A549 (cell line): ENCODE results near the gene STX8. TPM values are rescaled to one million over a fixed set of nuclear protein-coding genes. Genes with fewer than 3 reads are reported as not detected.

Experiments
- ATAC-seq, 2 experiments: fragments of 200-7000 bp in 1 of 2; fragments of >200 bp in 1 of 2; cut with Nextera tagmentation in 1 of 2; cut with Tn5 transposase in 1 of 2; 3 replicates each; pipeline versions ENCODE4 v1.8.0 to v1.9.1; 2018 to 2020; ENCODE audit warnings: mild to moderate bottlenecking in 1 of 2, moderate library complexity in 1 of 2
- CTCF ChIA-PET: fragments of 300-600 bp; sonication (Branson Sonifier 250); formaldehyde crosslinking; extraction: SDS; loops from one replicate; lab custom pipeline; 2021; ENCODE audit warnings: antibody characterized with exemption, inconsistent platforms; lab: Yijun Ruan, JAX
- POLR2A ChIA-PET: fragments of 350-600 bp; formaldehyde crosslinking; extraction: SDS; loops from one replicate; lab custom pipeline; 2021; ENCODE audit warnings: antibody characterized with exemption, inconsistent platforms; lab: Yijun Ruan, JAX
- DNase-seq, 2 experiments: peaks; one replicate each; pipeline versions ENCODE4 v3.0.0 to v3.0.0-alpha.2; 2011 to 2016; ENCODE audit warnings: low read depth in 1 of 2, low spot score in 1 of 2
- FAIRE-seq: peaks from 2 replicates; lab custom pipeline; 2011; peaks lifted over from hg19 to GRCh38; lab: Jason Lieb, UNC
- H3K27ac ChIP-seq, 2 experiments: fragments of >200 bp; sonication (Bioruptor Twin); formaldehyde crosslinking; 3 replicates each; pipeline ENCODE4 v1.5.1; 2016 to 2017
- H3K4me1 ChIP-seq: fragments of >200 bp; sonication (Bioruptor Twin); formaldehyde crosslinking; 3 replicates; pipeline ENCODE4 v1.6.1; 2016
- H3K4me2 ChIP-seq: fragments of >200 bp; sonication (Bioruptor Twin); formaldehyde crosslinking; 3 replicates; pipeline ENCODE4 v1.6.1; 2016
- H3K4me3 ChIP-seq: fragments of >200 bp; sonication (Bioruptor Twin); formaldehyde crosslinking; 3 replicates; pipeline ENCODE4 v1.5.1; 2016
- H3K9me3 ChIP-seq: fragments of >200 bp; sonication (Bioruptor Twin); formaldehyde crosslinking; 3 replicates; pipeline ENCODE4 v1.6.1; 2016
- CBX2 ChIP-seq: fragments of 200-600 bp; sonication (generic); IDR thresholded peaks from 2 replicates; pipeline ENCODE4 v1.6.1; 2016; ENCODE audit warnings: low read depth, mild to moderate bottlenecking, borderline replicate concordance
- CBX8 ChIP-seq: fragments of 200-600 bp; sonication (generic); IDR thresholded peaks from 2 replicates; pipeline ENCODE4 v1.6.1; 2016
- CHD2 ChIP-seq: fragments of 150-350 bp; IDR thresholded peaks from 2 replicates; pipeline ENCODE4 v1.6.1; 2014; ENCODE audit warnings: low read length; ENCODE audit not compliant: partially characterized antibody
- EHF ChIP-seq: fragments of 250-450 bp; sonication (Bioruptor Pico); IDR thresholded peaks from 2 replicates; pipeline ENCODE4 v1.5.0; 2020; ENCODE audit warnings: mild to moderate bottlenecking
- EHMT2 ChIP-seq: fragments of 200-600 bp; sonication (generic); IDR thresholded peaks from 2 replicates; pipeline ENCODE4 v1.6.1; 2016; ENCODE audit warnings: antibody characterized with exemption, low read depth, mild to moderate bottlenecking, moderate library complexity
- EP300 ChIP-seq, 2 experiments: fragments of >200 bp; sonication (Bioruptor Twin); formaldehyde crosslinking; IDR thresholded peaks; 2 replicates in 1 of 2; 3 replicates in 1 of 2; pipeline ENCODE4 v1.6.1; 2016 to 2017
- FOSL2 ChIP-seq, 2 experiments: fragments of 450-650 bp in 1 of 2; fragments of >200 bp in 1 of 2; sonication (Bioruptor Twin) in 1 of 2; formaldehyde crosslinking; IDR thresholded peaks; 2 replicates each; pipeline versions ENCODE4 v1.5.0 to v1.6.1; 2016 to 2020; ENCODE audit warnings: mild to moderate bottlenecking in 1 of 2, moderate library complexity in 1 of 2
- HDAC2 ChIP-seq: fragments of 200-600 bp; sonication (generic); IDR thresholded peaks from 2 replicates; pipeline ENCODE4 v1.6.1; 2016
- HEYL ChIP-seq: fragments of 250-450 bp; sonication (Bioruptor Pico); IDR thresholded peaks from 2 replicates; pipeline ENCODE4 v1.8.0; 2021; ENCODE audit warnings: mild to moderate bottlenecking, moderate library complexity
- HOXA7 ChIP-seq: fragments of 250-450 bp; sonication (Bioruptor Pico); IDR thresholded peaks from 2 replicates; pipeline ENCODE4 v1.5.0; 2020; ENCODE audit warnings: mild to moderate bottlenecking, moderate library complexity
- HOXB5 ChIP-seq: fragments of 250-450 bp; sonication (Bioruptor Pico); IDR thresholded peaks from 2 replicates; pipeline ENCODE4 v1.5.0; 2020; ENCODE audit warnings: mild to moderate bottlenecking, moderate library complexity
- JUN ChIP-seq, 2 experiments: fragments of >200 bp; sonication (Bioruptor Twin); formaldehyde crosslinking; IDR thresholded peaks; 2 replicates in 1 of 2; 3 replicates in 1 of 2; pipeline ENCODE4 v1.6.1; 2016 to 2017
- JUNB ChIP-seq: fragments of >200 bp; sonication (Bioruptor Twin); formaldehyde crosslinking; IDR thresholded peaks from 2 replicates; pipeline ENCODE4 v1.6.1; 2016
- KDM5A ChIP-seq: fragments of 200-600 bp; sonication (generic); IDR thresholded peaks from 2 replicates; pipeline ENCODE4 v1.6.1; 2016; ENCODE audit warnings: antibody characterized with exemption, mild to moderate bottlenecking
- MAFK ChIP-seq: fragments of 450-650 bp; IDR thresholded peaks from 2 replicates; pipeline ENCODE4 v1.6.1; 2014; ENCODE audit not compliant: partially characterized antibody
- MYC ChIP-seq: IDR thresholded peaks from 2 replicates; pipeline ENCODE4 v1.6.1; 2012; ENCODE audit warnings: mild to moderate bottlenecking, inconsistent platforms, low read length, improper control_type of control experiment, borderline replicate concordance
- NFE2L2 ChIP-seq: fragments of 150-350 bp; conservative IDR thresholded peaks from 2 replicates; pipeline ENCODE4 v1.6.1; 2014; ENCODE audit warnings: low read length
- NPAS2 ChIP-seq: fragments of 250-450 bp; sonication (Bioruptor Pico); IDR thresholded peaks from 2 replicates; pipeline ENCODE4 v1.8.0; 2022; ENCODE audit warnings: mild to moderate bottlenecking, moderate library complexity, borderline replicate concordance
- NR3C1 ChIP-seq: fragments of >200 bp; sonication (Bioruptor Twin); formaldehyde crosslinking; IDR thresholded peaks from 3 replicates; pipeline ENCODE4 v1.6.1; 2017
- SREBF2 ChIP-seq: fragments of 450-650 bp; IDR thresholded peaks from 2 replicates; pipeline ENCODE4 v1.6.1; 2014; ENCODE audit warnings: mild to moderate bottlenecking, moderate library complexity
- ZNF302 ChIP-seq: fragments of 250-450 bp; sonication (Bioruptor Pico); IDR thresholded peaks from 2 replicates; pipeline ENCODE4 v1.9.0; 2021; ENCODE audit warnings: inconsistent platforms, mild to moderate bottlenecking, moderate library complexity
- WGBS: methylation state at CpG from one replicate; pipeline ENCODE4 v1.1.6; 2017; ENCODE audit errors: missing lambda C conversion rate; 5-methylcytosine and 5-hydroxymethylcytosine counted together
- polyA plus RNA-seq, 4 experiments: library from polyadenylated mRNA; depleted of rRNA in 3 of 4; stranded (reverse); fragments of >200 nt; fragmentation: RNase III in 1 of 4; extraction: RNeasy Plus Mini Kit Qiagen cat#74134 plus additional on column Dnase treatment in 1 of 4; gene quantifications; 2 replicates in 3 of 4; 3 replicates in 1 of 4; pipeline ENCODE4 v1.2.3, GENCODE V29; 2011 to 2017
- TF ChIP-seq, protein P1 (sequence below): fragments of 150-350 bp; IDR thresholded peaks from 2 replicates; pipeline ENCODE4 v1.6.1; 2014; ENCODE audit warnings: low read depth, mild to moderate bottlenecking, low read length
- TF ChIP-seq, protein P2 (sequence below): fragments of 200-600 bp; sonication (generic); IDR thresholded peaks from 2 replicates; pipeline ENCODE4 v1.6.1; 2016; ENCODE audit warnings: antibody characterized with exemption, mild to moderate bottlenecking, moderate library complexity
- TF ChIP-seq, protein P3 (sequence below): fragments of 250-450 bp; sonication (Bioruptor Pico); IDR thresholded peaks from 2 replicates; pipeline ENCODE4 v1.5.0; 2020; ENCODE audit warnings: low read depth, mild to moderate bottlenecking, moderate library complexity
- TF ChIP-seq, protein P4 (sequence below): fragments of >200 bp; sonication (Bioruptor Twin); formaldehyde crosslinking; IDR thresholded peaks from 3 replicates; pipeline ENCODE4 v1.6.1; 2016
- TF ChIP-seq, protein P5 (sequence below): IDR thresholded peaks from 2 replicates; pipeline ENCODE4 v1.6.1; 2012

Gene STX8
- polyA plus RNA-seq, 2 of the 4 experiments (the other 2 are of a cell fraction), result 93.6 to 168 TPM

DNA sequence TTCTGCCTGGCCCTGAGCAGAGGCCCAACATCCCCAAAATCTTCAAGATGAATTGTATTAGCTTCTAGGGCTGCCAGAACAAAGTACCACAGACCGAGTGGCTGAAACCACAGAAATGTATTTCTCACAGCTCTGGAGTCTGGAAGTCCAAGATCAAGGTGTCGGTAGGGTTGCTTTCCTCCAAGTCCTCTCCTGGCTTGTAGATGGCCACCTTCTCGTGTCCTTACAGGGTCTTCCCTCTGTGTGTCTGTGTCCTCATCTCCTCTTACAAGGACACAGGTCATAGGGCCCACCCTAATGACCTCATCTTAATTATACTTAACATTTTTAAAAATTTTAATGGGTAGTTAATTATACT lies 338.6 kb downstream of the STX8 start:
- TF ChIP-seq NPAS2, result no peak
- TF ChIP-seq HDAC2, result no peak
- TF ChIP-seq CHD2, result no peak
- TF ChIP-seq HEYL (CRISPR knock-in tag), result no peak
- TF ChIP-seq, protein P1, sequence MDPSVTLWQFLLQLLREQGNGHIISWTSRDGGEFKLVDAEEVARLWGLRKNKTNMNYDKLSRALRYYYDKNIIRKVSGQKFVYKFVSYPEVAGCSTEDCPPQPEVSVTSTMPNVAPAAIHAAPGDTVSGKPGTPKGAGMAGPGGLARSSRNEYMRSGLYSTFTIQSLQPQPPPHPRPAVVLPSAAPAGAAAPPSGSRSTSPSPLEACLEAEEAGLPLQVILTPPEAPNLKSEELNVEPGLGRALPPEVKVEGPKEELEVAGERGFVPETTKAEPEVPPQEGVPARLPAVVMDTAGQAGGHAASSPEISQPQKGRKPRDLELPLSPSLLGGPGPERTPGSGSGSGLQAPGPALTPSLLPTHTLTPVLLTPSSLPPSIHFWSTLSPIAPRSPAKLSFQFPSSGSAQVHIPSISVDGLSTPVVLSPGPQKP, result no peak
- no peak for TF ChIP-seq HOXB5 (CRISPR knock-in tag)
- no peak for TF ChIP-seq JUNB
- TF ChIP-seq NFE2L2, result no peak
- no peak for TF ChIP-seq EHF (CRISPR knock-in tag)
- no peak for TF ChIP-seq CBX8
- no peak for TF ChIP-seq EP300 (IDR thresholded peaks at IDR 0.05)
- TF ChIP-seq, protein P2, sequence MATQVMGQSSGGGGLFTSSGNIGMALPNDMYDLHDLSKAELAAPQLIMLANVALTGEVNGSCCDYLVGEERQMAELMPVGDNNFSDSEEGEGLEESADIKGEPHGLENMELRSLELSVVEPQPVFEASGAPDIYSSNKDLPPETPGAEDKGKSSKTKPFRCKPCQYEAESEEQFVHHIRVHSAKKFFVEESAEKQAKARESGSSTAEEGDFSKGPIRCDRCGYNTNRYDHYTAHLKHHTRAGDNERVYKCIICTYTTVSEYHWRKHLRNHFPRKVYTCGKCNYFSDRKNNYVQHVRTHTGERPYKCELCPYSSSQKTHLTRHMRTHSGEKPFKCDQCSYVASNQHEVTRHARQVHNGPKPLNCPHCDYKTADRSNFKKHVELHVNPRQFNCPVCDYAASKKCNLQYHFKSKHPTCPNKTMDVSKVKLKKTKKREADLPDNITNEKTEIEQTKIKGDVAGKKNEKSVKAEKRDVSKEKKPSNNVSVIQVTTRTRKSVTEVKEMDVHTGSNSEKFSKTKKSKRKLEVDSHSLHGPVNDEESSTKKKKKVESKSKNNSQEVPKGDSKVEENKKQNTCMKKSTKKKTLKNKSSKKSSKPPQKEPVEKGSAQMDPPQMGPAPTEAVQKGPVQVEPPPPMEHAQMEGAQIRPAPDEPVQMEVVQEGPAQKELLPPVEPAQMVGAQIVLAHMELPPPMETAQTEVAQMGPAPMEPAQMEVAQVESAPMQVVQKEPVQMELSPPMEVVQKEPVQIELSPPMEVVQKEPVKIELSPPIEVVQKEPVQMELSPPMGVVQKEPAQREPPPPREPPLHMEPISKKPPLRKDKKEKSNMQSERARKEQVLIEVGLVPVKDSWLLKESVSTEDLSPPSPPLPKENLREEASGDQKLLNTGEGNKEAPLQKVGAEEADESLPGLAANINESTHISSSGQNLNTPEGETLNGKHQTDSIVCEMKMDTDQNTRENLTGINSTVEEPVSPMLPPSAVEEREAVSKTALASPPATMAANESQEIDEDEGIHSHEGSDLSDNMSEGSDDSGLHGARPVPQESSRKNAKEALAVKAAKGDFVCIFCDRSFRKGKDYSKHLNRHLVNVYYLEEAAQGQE, result no peak
- TF ChIP-seq MAFK, result no peak
- TF ChIP-seq SREBF2, result no peak
- TF ChIP-seq JUN (IDR thresholded peaks at IDR 0.05), result no peak
- no peak for TF ChIP-seq FOSL2 (IDR thresholded peaks at IDR 0.05)
- no peak for TF ChIP-seq FOSL2 (CRISPR knock-in tag; IDR thresholded peaks at IDR 0.05)
- no peak for TF ChIP-seq HOXA7
- TF ChIP-seq CBX2, result no peak
- no peak for TF ChIP-seq ZNF302 (CRISPR knock-in tag)
- H3K4me2 ChIP-seq, result no peak overlapping the region
- no peak overlapping the region for H3K4me3 ChIP-seq
- 70% methylated on average over 3 of the region's 3 CpGs for WGBS
- peaks cover 14% of the 10 kb centered on the region; the same call in 2 of the 3 replicates for H3K4me1 ChIP-seq
- ChIA-PET POLR2A (no interaction called here), CTCF (no interaction called here)
- no peak for FAIRE-seq
- no peaks in the 10 kb centered on the region for H3K9me3 ChIP-seq
- no peak overlapping the region for H3K27ac ChIP-seq
- ATAC-seq, result no peak
- DNase-seq, result no peak

DNA sequence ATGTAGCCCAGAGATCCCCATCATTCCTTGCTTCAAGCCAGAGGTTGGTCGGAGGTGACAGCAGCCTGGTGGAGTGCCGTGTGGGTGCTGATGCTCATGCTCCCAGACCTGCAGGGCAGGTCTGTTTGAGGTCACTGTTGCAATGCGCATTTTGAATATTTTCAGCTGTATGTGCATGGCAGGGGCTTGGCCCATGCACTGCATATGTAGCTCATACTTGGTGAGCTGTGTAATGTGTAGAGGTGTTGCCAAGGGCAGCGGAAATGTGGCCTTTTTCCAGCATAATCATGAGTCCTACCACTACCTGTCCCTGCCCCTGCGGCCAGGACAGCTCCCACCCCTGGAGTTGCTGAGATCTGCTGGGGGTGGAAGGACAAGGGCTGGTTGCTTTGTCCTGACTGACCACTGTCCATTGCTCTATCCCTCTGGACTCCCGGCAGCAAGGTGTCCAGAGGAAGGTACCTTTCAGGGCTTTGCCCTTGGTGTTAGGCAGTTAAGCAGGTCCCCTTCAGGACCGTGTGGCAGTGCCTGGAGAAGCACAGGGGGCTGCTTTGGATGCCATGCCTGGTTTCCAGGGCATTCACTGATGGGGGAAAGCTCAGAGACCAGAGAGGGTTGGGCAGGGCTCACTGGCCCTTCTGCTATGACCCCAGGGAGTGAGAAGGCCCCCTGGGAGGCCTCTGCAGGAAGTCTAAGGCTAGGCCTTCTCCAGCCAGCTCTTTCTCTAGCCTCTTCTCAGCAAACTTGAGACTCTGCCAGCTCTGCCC lies 339.2 kb downstream of the STX8 start:
- FAIRE-seq (no peak), DNase-seq (no peak), ATAC-seq (no peak)
- no peak overlapping the region for H3K4me3 ChIP-seq
- WGBS, result 78% methylated on average over 7 of the region's 7 CpGs
- CTCF ChIA-PET, result interaction anchor here (1.1 to 1.2 kb wide), 2 partner anchors 13 to 286 kb away, joined by 3 read pairs; no protein-coding TSS in a partner anchor
- H3K4me1 ChIP-seq, result peaks cover 14% of the 10 kb centered on the region; the same call in 2 of the 3 replicates
- H3K27ac ChIP-seq, result no peak overlapping the region
- POLR2A ChIA-PET, result no interaction called here
- no peak overlapping the region for H3K4me2 ChIP-seq
- TF ChIP-seq NR3C1, result no peak
- TF ChIP-seq KDM5A, result no peak
- TF ChIP-seq, protein P3, sequence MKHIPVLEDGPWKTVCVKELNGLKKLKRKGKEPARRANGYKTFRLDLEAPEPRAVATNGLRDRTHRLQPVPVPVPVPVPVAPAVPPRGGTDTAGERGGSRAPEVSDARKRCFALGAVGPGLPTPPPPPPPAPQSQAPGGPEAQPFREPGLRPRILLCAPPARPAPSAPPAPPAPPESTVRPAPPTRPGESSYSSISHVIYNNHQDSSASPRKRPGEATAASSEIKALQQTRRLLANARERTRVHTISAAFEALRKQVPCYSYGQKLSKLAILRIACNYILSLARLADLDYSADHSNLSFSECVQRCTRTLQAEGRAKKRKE (CRISPR knock-in tag), result no peak
- TF ChIP-seq, protein P4, sequence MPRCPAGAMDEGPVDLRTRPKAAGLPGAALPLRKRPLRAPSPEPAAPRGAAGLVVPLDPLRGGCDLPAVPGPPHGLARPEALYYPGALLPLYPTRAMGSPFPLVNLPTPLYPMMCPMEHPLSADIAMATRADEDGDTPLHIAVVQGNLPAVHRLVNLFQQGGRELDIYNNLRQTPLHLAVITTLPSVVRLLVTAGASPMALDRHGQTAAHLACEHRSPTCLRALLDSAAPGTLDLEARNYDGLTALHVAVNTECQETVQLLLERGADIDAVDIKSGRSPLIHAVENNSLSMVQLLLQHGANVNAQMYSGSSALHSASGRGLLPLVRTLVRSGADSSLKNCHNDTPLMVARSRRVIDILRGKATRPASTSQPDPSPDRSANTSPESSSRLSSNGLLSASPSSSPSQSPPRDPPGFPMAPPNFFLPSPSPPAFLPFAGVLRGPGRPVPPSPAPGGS, result no peak
- no peak for TF ChIP-seq EHMT2
- no peak for TF ChIP-seq MYC
- no peak for TF ChIP-seq EHF (CRISPR knock-in tag)
- TF ChIP-seq, protein P5, sequence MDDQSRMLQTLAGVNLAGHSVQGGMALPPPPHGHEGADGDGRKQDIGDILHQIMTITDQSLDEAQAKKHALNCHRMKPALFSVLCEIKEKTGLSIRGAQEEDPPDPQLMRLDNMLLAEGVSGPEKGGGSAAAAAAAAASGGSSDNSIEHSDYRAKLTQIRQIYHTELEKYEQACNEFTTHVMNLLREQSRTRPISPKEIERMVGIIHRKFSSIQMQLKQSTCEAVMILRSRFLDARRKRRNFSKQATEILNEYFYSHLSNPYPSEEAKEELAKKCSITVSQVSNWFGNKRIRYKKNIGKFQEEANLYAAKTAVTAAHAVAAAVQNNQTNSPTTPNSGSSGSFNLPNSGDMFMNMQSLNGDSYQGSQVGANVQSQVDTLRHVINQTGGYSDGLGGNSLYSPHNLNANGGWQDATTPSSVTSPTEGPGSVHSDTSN, result no peak
- H3K9me3 ChIP-seq, result no peaks in the 10 kb centered on the region
